Forelimb muscle (tissue), 1 donor: ENCODE results near the gene SPAG6. TPM values are rescaled to one million over a fixed set of nuclear protein-coding genes. Genes with fewer than 3 reads are reported as not detected.

Source experiments
- DNase-seq: peaks from one replicate; pipeline ENCODE4 v3.0.0-alpha.2; 2013; ENCODE audit warnings: low read depth
- polyA plus RNA-seq: library from polyadenylated mRNA; unstranded; fragments of 120-200 nt; gene quantifications from one replicate; pipeline ENCODE4 v1.2.1, GENCODE V29; 2013; ENCODE audit not compliant: insufficient read length

SPAG6 gene
- polyA plus RNA-seq, 1 donor = 7.7 TPM

- no peak for DNase-seq
Measured at GRCh38 chr10:22321924-22322640, 23.2 kb upstream of the SPAG6 start.

GRCh38 chr10:22322641-22323160 lies 22.6 kb upstream of the SPAG6 start:
- DNase-seq = no peak

- no peak for DNase-seq
Measured at GRCh38 chr10:22323538-22324305, 21.6 kb upstream of the SPAG6 start.

- DNase-seq = no peak
Measured at GRCh38 chr10:22324413-22324812, 20.9 kb upstream of the SPAG6 start.

GRCh38 chr10:22324893-22325271 lies 20.4 kb upstream of the SPAG6 start:
- no peak for DNase-seq

- no peak for DNase-seq
Measured at GRCh38 chr10:22325272-22326144, 19.8 kb upstream of the SPAG6 start.

GRCh38 chr10:22326145-22326702 lies 19.1 kb upstream of the SPAG6 start:
- DNase-seq = no peak

- no peak for DNase-seq
Measured at GRCh38 chr10:22329150-22329549, 16.1 kb upstream of the SPAG6 start.

- no peak for DNase-seq
Measured at GRCh38 chr10:22332116-22332692, 13.1 kb upstream of the SPAG6 start.

GRCh38 chr10:22333167-22333974 lies 11.9 kb upstream of the SPAG6 start:
- DNase-seq = no peak

GRCh38 chr10:22333975-22334282 lies 11.4 kb upstream of the SPAG6 start:
- DNase-seq = no peak

GRCh38 chr10:22334414-22335172 lies 10.7 kb upstream of the SPAG6 start:
- DNase-seq = no peak

- no peak for DNase-seq
Measured at GRCh38 chr10:22335173-22335933, 9.9 kb upstream of the SPAG6 start.

- no peak for DNase-seq
Measured at GRCh38 chr10:22338185-22338900, 7.0 kb upstream of the SPAG6 start.

- no peak for DNase-seq
Measured at GRCh38 chr10:22338931-22339330, 6.4 kb upstream of the SPAG6 start.

- DNase-seq = no peak
Measured at GRCh38 chr10:22339761-22340328, 5.5 kb upstream of the SPAG6 start.

- no peak for DNase-seq
Measured at GRCh38 chr10:22340329-22341189, 4.7 kb upstream of the SPAG6 start.
